GM18868 (cell line): ENCODE measurements around the gene SH3BGRL3.
"Not testable (repeated sequence)": the region's sequence is repeated elsewhere in the genome, so short reads cannot be mapped to it uniquely, and the experiment has no call there.

Source experiments
- ATAC-seq: cut with Tn5 transposase; IDR thresholded peaks from one replicate; pipeline ENCODE4 v1.9.1; 2021; ENCODE audit warnings: mild to moderate bottlenecking, moderate library complexity; ENCODE audit not compliant: unreplicated experiment

Gene SH3BGRL3

DNA sequence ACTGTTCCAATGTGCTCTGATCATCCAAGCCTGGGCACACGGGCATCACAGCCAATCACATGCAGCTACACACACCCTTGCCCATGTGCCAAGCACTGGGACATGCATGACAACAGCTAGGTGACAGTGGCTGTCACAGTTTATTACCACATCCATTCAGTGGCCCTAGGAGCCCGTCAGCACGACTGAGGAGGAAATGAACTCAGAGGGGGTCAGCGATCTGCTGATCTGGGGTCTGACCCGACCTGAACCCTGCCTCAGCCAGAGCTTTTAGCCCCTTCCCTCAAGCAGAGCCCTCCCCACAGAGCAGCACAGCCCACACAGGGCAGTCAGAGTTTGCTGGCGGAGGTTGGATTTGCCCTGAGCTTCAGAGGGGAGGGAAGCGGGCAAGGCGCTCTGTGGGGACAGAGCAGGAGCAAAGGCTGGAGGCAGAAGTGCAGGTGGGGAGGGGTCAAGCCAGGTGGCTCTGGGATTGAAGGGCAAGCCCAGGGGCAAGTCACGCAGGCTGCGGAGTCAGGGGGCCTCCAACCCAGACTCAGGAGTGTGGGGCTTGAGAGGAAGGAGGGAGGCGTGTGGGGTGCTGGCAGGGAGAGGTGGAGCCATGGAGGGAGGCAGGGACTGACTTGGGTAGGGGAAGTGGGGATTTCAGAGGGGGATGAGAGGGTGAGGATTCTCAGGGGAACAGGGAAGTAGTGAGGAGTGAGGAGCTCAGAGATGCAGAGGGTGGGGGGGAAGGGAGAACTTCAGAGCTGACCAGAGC is 10.4 kb downstream of the SH3BGRL3 start:
- no peak for ATAC-seq

DNA sequence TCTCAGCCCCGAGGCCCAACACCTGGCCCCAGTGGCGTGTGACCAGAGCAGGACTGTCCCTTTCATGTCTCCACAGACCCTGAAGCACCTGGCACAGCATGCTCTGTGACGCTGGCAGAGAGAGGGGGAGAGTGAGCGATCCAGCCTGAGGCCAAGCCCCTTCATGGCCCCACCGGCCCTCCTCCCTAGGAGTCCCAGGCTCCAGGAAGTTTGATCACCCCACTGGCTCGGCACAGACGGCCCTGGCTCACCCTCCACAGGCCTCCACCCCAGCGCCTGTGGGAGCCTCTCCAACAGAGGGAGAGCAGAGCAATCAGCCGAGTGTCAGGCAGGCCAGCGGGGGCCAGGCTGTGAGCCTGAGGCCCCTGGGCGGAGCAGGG is 11.0 kb downstream of the SH3BGRL3 start:
- ATAC-seq: no peak

DNA sequence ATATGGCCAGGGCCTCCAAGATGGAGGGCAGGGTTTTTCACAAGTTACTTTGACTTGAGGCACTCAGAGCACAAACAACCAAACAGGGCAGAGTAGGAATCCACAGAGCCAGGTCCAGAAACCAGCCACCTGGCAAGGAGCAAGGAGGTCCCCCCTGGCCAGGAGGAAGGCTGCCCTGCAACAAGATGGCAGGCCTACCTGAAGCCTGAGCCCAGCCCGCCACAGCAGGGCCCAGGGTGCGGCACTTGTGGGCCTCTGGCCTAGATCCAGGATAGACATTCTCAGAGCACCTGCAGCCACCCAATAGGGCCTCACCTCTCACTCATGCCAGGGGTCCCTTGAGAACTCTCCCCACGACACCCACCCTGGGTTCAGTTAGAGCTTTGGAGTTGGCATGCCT is 11.5 kb downstream of the SH3BGRL3 start:
- no peak for ATAC-seq

DNA sequence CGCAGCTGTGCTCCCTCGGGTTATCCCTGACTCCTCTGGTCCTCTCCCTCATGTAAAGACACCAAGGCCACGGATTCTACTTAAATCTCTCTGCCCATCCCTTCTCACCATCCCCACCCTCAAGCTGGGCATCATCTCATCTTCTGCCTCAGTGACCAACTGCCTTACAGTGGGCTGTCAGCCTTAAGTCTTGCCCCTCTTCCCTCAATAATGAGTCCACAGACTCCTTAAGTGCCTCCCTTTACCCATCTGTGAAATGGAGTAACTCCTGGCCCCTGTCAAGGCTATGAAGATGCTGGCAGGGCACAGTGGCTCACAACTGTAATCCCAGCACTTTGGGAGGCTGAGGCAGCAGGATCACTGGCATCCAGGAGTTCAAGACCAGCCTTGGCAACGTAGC is 12.1 kb downstream of the SH3BGRL3 start:
- ATAC-seq: no peak

DNA sequence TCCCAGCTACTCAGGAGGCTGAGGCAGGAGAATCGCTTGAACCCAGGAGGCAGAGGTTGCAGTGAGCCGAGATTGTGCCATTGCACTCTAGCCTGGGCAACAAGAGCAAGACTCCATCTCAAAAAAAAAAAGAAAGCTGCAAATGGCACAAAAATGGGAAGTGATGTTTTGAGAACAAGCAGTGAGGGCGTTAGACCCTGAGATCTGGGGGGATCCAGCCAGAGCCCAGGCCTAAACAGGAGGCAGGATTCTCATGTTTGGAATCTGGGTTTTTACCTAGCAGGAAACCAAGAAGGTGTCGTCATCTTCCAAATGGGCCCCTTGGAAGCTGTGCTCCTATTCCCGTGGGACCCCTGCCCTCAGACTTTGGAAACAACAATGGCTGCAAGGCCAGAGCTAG is 12.8 kb downstream of the SH3BGRL3 start:
- not testable (repeated sequence) for ATAC-seq

DNA sequence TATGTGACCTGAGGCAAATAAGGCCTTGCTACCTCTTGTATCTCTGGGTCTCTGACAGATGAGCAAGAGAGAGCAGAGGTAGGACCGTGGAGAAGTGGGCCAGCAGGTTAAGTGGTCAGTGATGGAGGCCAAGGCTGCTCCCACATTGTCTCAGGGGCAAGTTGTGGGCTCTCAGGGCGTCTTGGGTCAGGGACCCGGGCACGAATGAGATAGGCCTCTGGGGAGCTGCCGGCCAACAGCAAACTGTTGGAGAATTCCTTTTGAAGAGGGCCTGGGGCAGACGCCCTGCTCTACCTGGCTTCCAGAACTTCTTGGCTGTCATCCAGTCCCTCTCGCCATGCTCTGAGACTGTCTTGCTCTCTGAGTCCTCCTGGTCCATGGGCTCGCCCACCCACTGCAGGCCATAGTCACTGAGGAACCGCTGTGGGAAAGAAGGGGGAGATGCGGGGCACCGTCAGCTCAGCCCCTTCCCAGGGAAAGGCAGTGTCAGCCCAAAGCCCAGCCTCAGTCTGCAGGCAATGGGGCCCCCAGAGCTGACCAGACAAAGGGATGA is 14.1 kb downstream of the SH3BGRL3 start:
- no peak for ATAC-seq

DNA sequence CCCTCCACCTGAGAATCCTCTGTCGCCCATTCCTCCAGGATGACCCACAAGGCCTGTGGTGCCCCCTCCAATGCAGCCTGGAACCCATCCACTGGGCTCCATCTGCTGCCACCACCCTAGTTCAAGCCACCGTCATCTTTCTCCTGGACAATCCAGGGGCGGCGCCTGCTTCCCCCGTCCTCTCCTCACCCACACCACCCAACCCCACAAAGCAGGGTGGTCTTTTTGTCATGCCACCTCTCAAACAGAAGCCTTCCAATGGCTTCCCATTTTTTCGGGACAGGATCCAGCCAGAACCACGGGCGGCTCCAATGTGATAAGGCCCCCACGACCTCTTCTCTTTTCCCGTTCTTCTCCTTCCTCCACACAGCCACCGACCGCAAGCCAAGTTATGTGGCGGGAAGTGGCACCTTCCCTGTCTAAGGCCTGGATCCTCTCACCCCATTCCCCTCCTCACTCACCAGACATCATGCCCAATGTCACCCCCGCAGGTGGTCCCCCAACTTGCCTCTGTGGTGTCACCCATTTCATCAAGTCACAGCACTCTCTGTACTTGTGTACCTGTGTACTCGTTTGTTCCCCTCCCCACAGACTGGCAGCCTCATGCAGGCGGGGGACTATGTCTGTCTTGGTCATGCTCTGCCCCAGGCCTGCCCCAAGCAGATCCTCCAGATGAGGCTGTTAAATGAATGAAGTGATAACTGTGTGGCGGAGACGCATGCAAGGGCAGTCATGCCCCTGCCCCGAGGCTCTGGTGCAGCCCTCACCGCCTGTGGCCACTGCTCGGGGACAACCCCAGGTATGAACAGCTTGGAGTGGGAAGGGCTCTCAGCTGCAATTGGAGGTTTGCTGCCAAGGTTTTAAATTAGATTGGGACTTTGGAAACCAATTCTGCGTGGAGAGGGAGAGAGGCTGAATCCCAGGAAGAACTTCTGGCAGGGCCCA is 15.6 kb downstream of the SH3BGRL3 start:
- ATAC-seq: no peak

DNA sequence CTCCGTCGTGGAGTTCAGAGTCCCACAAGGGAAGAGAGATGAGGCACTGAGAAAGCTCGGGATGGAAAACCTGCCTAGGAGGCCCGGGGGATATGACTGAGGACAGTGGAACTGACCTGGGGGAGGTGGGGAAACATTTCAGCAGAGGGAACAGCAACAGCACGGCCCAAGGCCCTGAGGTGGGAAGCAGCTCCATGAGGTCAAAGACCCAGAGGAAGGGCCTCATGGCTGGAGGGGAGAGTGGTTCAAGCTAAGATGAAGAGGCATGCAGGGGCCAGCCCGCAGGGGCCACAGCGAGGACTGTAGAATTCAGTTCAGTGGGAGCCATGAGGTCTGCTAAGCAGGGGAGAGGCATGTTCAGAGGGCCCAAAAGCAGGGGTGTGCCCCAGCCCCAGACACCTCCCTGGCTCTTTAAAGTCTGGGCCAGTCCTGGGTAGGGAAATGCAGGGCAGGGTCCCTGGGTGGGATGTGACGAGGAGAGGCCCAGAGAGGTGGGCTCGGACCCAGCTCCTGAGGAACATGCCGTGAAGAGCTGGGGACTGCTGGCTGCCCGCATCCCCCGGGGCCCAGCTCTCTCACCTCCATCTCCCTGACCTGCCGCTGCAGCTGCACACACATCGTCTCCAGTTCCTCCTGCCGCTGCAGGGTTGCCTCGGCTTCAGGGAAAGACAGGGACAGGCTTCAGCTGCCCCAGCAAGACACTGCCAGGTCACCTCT is 16.6 kb downstream of the SH3BGRL3 start:
- no peak for ATAC-seq

DNA sequence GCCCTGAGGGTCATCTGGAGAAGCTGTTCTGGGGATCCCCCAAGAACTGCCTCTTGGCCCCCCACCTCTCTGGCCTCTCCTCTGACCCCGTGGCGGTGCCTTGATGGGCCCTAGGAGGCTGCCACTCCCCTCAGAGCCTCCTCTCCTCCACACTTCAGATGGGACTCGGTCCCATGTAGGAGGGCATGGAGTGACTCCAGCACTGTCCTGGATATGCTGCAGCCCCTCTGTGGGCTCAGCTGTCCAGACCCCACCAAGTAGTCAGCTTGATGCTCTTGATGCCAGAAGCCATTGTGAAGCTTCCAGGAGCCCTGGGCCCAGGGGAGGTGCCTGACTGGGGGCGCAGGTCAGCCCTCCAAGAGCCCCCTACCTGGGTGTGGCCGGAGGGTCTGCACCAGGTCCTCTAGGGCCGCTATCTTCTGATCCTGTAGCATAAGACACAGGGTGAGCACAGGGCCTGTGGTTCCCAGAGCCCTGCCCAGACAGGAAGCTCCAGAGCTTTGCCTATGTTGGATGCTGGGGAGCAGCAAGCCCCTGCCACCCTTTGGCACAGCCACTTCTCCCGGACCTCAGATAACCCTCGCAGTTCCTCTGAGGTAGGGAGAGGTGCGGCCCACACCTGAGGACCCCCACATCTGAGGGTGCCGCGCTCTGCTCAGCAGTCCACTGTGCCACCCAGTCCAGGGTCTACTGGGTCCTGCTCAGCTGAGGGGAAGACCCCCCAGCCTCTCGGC is 17.3 kb downstream of the SH3BGRL3 start:
- ATAC-seq: no peak

DNA sequence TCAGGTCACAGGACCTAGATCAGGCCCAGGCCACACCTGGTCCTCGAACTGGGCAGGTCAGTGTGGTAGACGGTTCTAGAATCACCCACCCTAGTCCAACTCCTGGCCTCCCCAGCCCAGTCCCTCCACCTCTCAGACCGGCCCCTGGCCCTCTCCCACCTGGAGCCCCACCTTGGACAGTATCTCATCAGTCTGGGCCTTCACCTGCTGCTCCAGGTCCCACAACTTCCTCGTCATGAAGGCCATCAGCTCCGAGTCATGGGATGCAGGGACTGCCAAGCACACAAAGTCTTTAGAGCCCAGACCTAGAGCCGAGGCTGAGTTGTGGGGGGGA is 17.9 kb downstream of the SH3BGRL3 start:
- ATAC-seq: no peak

DNA sequence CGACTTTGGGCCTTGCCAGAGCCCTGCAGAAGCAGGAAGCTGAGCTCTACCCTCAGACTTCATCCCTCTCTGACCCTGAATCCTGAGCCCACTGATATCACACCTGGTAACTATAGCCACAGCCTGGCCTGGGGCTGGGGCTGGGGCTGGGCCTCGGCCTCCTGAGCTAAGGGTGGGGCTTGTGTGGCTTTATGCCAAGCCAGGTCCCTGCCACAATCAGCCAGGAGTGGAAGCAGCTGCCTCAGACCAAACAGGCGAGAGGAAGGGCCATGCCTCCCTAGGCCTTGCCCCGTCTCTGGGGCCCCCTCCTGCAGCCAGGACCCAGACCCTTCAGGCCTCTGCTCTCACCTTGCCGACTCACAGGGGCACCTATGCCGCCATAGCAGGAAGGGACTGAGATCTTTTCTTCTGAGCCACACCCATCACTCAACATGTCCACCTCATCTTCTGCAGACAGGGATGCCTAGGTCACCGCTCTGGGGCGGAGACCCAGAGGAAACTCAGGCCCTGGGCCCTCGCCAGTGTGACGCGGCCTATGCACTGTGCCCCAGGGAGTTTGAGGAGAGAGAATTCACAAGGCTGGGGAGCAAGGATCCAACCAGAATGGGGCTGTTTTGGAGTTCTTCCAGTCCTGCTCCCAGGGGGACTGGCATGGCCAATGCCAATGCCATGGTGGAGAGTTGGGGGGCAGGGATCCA is 20.8 kb downstream of the SH3BGRL3 start:
- no peak for ATAC-seq

DNA sequence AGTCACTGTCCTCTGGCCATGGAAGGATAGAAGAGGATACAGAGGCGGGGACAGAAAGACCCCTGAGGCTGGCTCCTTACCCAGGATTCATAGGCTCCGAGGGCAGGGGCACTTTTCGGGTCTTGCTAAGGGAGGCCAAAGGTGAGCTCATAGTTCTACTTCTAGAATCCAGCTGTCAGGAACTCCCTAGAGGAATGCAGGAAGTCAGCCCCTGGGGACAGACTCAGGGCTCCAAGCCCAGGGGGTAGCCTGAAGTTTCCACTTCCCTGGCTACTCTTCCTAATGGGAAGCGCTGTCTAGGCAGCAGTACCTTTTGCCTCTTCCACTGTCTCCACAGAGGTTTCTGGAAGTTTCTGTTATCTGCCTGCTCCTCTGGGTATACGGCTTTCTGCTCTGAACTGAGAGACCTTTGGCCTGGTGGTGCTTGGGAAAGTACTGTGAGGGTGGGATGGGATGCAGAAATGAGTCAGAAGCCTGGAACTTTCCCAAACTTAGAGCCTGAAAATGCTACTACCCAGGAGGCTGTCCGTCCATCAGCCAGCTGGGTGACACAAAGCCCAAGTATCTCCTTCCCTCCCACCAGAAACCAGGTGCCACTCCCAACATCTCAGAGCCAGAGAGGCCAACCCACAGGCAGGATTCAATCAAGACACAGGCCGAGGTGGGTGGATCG is 23.0 kb downstream of the SH3BGRL3 start:
- ATAC-seq: no peak

DNA sequence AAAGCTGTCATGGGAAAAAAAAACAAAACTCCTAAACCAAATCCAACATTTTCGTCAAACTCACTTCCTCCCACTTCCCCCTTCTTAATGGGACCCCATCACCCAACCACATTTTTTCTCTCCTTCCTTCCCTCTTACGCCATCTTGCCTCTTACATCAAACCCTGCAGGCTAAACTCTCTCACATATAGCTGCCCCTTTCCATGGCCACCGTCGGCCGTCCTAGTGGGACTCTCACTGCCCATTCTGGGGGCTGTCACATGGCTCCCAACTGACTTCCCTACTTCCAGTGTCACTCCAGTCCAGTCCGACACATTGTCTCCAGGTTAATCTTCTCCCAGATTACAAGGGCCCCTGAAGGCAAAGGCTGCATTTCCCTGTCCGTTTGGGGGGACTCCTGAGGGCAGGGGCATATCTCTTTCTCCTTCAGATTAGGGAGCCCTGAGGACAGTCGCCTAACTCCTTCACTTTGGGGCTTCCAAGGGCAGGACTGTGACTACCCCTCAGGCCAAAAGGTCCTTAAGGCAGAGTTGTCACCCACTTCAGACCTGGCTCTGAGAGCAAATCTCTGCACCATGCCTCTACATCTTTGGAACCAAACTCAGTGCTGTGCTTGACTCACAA is 25.9 kb downstream of the SH3BGRL3 start:
- ATAC-seq: no peak

DNA sequence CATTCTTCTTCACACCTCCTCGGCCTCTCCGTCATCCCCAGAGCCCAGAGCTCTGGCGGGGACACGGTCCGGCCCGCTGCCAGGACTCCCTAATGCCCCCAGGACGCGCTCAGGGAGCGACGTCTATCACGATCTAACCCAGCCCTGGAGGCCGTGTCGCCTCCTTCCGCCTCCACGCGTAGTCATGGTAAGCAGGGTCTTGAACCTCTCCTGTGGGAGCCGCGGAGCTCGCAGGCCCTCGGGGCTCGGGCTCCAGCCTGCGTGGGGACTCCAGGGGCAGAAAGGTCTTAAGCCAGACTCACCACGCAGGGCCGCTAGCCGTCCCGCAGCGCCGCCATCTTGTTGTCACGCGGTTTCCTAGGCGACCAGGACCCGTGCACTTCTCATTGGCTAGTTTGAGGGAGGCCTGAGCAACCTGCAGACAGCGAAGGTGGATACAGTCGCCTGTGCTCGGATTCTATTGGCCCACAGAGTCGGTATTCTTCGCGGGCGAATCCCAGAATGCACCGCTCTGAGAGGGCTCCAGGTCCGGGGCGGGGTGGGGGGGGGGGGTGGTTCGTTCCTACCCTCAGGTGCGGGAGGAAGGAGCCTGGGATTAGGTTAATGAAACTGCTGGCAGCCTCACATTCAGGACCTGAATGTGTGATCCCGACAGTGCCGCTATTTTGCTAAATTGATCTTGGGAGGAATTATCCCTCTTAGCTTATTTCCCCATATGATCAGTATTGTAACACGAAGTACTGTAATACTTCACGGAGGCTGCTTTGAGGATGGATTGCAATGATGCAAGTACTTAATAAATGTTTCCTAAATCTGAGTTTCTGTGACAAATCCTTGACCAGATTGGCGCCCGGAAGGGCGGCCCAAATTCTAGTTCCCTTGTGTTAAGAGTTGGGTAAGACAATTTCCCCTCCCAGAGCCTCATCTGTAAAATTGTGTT is 26.7 kb downstream of the SH3BGRL3 start, which contains the start of gene UBXN11:
Gene UBXN11, minus strand, starts transcription at position 347 of the 940 bp plus-strand sequence. CDS start 3,753 bp downstream, outside the sequence.
- peak; percentile 99 for ATAC-seq

DNA sequence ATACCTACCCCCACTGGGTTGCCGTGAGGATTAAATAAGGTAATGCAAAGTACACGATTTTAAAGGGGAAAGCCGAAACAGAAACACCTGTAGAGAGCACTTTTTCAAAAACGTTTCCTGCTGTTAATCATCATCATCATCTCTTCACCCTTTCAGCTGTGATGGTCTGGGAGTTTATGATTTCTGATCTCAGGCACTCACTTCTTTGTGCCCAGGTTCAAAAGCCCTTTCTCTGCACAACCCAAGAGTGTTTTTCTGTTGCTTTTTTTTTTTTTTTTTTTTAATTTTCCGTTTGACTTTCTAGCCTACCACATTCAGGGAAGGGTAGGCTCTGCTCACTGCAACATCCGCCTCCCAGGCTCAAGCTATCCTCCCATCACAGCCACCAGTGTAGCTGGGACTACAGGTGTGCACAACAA is 27.5 kb downstream of the SH3BGRL3 start:
- no peak for ATAC-seq

DNA sequence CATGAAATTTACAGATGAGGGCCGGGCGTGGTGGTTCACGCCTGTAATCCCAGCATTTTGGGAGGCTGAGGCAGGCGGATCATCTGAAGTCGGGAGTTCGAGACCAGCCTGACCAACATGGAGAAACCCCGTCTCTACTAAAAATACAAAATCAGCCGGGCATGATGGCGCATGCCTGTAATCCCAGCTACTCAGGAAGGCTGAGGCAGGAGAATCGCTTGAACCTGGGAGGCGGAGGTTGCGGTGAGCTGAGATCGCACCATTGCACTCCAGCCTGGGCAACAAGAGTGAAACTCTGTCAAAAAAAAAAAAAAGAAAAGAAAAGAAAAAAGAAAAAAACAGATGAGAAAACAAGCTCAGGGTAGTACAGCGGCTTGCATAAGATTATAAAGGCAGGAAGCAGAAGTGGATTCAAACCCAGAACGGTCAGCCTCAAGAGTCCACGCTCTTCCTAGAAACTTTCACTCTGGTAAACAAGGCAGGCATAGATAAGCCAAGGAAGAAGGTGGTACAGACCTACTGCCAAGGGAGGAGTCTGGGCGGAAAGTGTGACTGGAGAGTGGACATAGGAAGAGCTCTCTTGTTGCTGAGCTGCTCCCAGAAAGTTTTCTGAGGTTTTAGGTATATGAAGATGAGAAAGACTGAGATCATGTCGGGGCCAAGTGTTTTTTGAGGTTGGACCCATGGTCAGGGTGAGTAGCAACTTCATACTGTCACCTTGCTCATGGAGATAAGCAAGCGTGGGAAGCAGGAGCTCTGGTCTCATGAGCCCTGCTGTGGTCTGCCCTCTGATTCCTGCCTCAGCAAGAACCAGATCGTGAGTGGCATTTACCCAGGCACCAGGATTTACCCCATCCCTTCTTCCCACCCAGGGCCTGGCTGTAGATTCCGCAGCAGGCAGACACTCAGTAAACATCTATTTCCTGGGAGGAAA is 28.3 kb downstream of the SH3BGRL3 start:
- ATAC-seq: not testable (repeated sequence)

DNA sequence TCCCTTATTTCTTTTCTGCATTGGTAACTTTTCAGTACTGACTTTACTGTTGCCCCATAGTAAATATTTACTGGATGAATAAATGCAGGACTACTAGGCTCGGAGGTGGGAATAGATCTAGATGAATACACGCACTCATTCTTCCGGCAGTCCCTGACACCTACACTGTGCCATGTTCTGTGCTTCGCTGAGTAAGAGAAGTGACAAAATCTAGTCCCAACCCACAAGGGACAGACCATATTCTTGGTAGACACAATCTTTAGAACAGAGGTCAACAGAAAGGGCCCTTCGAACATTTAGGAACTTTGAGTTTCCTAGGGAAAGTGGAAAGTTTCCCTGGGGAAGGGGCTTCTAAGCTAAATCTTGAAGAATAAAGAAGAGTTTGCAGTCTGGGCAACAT is 34.6 kb downstream of the SH3BGRL3 start:
- ATAC-seq: no peak
